Measurements from ENCODE around the gene LCE4A. TPM values are rescaled to one million over a fixed set of nuclear protein-coding genes. Genes with fewer than 3 reads are reported as not detected.

LCE4A gene
- total and polyA plus RNA-seq, 9 of the 15 experiments (the other 6 are each of a cell fraction or from before 2014, with no cell fraction given) = not detected

- TF ChIP-seq, protein P1, sequence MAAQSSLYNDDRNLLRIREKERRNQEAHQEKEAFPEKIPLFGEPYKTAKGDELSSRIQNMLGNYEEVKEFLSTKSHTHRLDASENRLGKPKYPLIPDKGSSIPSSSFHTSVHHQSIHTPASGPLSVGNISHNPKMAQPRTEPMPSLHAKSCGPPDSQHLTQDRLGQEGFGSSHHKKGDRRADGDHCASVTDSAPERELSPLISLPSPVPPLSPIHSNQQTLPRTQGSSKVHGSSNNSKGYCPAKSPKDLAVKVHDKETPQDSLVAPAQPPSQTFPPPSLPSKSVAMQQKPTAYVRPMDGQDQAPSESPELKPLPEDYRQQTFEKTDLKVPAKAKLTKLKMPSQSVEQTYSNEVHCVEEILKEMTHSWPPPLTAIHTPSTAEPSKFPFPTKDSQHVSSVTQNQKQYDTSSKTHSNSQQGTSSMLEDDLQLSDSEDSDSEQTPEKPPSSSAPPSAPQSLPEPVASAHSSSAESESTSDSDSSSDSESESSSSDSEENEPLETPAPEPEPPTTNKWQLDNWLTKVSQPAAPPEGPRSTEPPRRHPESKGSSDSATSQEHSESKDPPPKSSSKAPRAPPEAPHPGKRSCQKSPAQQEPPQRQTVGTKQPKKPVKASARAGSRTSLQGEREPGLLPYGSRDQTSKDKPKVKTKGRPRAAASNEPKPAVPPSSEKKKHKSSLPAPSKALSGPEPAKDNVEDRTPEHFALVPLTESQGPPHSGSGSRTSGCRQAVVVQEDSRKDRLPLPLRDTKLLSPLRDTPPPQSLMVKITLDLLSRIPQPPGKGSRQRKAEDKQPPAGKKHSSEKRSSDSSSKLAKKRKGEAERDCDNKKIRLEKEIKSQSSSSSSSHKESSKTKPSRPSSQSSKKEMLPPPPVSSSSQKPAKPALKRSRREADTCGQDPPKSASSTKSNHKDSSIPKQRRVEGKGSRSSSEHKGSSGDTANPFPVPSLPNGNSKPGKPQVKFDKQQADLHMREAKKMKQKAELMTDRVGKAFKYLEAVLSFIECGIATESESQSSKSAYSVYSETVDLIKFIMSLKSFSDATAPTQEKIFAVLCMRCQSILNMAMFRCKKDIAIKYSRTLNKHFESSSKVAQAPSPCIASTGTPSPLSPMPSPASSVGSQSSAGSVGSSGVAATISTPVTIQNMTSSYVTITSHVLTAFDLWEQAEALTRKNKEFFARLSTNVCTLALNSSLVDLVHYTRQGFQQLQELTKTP (IDR thresholded peaks at IDR 0.05; ENCODE audit: low read depth in 1 of 2, partially characterized antibody in 2 of 2) = no peak
- TF ChIP-seq L3MBTL2 (IDR thresholded peaks at IDR 0.05) (peak; percentile 60), ZFP36 (IDR thresholded peaks at IDR 0.05; ENCODE audit: low read depth, low read length, partially characterized antibody) (no peak), FOXM1 (IDR thresholded peaks at IDR 0.05; ENCODE audit: low read depth) (no peak), FOXM1 (CRISPR knock-in tag; IDR thresholded peaks at IDR 0.05; ENCODE audit: low read depth) (no peak)
Measured at GRCh38 chr1:152745289-152745704, 37.3 kb downstream of the LCE4A start (continued).

- TF ChIP-seq GATAD2B (IDR thresholded peaks at IDR 0.05; ENCODE audit: borderline replicate concordance) (no peak), ZNF41 (CRISPR knock-in tag; conservative IDR thresholded peaks at IDR 0.05) (no peak), CEBPZ (IDR thresholded peaks at IDR 0.05; ENCODE audit: borderline replicate concordance, low read depth, low read length) (no peak)
- in situ Hi-C loops (cut with MboI) = no loop called here
- peak overlapping the region; percentile 29; the same call in 1 of the 2 replicates for H3K4me2 ChIP-seq (ENCODE audit: insufficient read depth, low read length)
- BruUV-seq (replicated peaks) = no TSS peak
- H3K27ac ChIP-seq (ENCODE audit: extremely low read depth, low read depth, low read length) = no peak overlapping the region
- no peaks in the 10 kb centered on the region for H3K9me1 ChIP-seq (ENCODE audit: control insufficient read depth, insufficient read depth, low read length)
- peak overlapping the region; percentile 59 for H2AFZ ChIP-seq (ENCODE audit: low read depth, low read length)
- ATAC-seq (no peak; the same call in 2 of the 3 replicates), FAIRE-seq (no peak), DNase-seq (ENCODE audit: extremely low read depth in 1 of 4, low spot score in 3 of 4) (no peak)
- no peaks in the 10 kb centered on the region for H4K20me1 ChIP-seq (replicated peaks; ENCODE audit: control insufficient read depth, insufficient read depth, low read length)
- ChIA-PET POLR2A (no interaction called here), CTCF (ENCODE audit: low intra/inter-chr PET ratio) (no interaction called here)
- no peaks in the 10 kb centered on the region for H3K9me3 ChIP-seq (replicated peaks; ENCODE audit: control insufficient read depth, insufficient read depth, low read depth, low read length)
- no peak overlapping the region for H3K9ac ChIP-seq (ENCODE audit: insufficient read depth in 1 of 2, low read depth in 2 of 2, low read length in 2 of 2)
- H3K79me2 ChIP-seq (ENCODE audit: control insufficient read depth, insufficient read depth, low read length) = no peaks in the 10 kb centered on the region
- H3K27me3 ChIP-seq (ENCODE audit: control insufficient read depth in 2 of 2, insufficient read depth in 2 of 2, low read length in 2 of 2) = no peaks in the 10 kb centered on the region
- 12% methylated on average over 6 of the region's 6 CpGs for WGBS (ENCODE audit: insufficient coverage, low coverage, missing lambda C conversion rate)
- intact Hi-C loops (cut with micrococcal nuclease) = loop anchor here (10.0 kb wide), 1 partner anchor 91 kb away; no protein-coding TSS in a partner anchor
- no peaks in the 10 kb centered on the region for H3K36me3 ChIP-seq (ENCODE audit: control insufficient read depth, insufficient read depth, low read length)
- no peaks in the 10 kb centered on the region for H3K4me1 ChIP-seq (replicated peaks in 1 of 2; ENCODE audit: control insufficient read depth in 2 of 2, insufficient read depth in 2 of 2, low read length in 2 of 2)
- no peak overlapping the region for H3K4me3 ChIP-seq
Measured at GRCh38 chr1:152745765-152746444, 37.9 kb downstream of the LCE4A start.

All from K562 (cell line).